Islet of Langerhans (tissue), 1 donor: ENCODE data around the gene OR1M1.
"Not testable (repeated sequence)": the region's sequence is repeated elsewhere in the genome, so short reads cannot be mapped to it uniquely, and the experiment has no call there.

Source experiments
- FAIRE-seq: peaks from one replicate; lab custom pipeline; 2011; peaks lifted over from hg19 to GRCh38; lab: Jason Lieb, UNC

Gene OR1M1, protein sequence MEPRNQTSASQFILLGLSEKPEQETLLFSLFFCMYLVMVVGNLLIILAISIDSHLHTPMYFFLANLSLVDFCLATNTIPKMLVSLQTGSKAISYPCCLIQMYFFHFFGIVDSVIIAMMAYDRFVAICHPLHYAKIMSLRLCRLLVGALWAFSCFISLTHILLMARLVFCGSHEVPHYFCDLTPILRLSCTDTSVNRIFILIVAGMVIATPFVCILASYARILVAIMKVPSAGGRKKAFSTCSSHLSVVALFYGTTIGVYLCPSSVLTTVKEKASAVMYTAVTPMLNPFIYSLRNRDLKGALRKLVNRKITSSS

DNA sequence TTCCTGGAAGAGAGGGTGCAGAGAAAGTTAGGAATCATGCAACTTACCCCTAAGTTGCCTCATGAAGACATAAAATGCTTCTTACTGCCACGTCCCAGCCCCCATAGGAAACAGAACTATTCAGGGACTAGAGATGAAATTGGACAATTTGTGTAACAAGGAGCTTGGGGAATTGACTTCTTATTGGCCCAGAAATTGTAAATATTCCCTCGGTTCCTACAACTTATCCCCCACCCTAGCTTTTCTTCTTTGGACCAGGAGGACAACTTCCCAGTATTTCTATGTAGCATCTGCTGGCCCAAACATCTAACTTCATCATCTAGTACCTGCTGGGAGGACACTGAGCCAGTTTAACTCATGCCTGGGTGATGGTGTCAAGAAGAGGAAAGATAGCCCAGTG is at the start of gene OR1M1:
Gene OR1M1 (plus strand): TSS at position 301 of the 400 bp plus-strand sequence. CDS start 6,184 bp downstream, outside the sequence.
- FAIRE-seq, result no peak

DNA sequence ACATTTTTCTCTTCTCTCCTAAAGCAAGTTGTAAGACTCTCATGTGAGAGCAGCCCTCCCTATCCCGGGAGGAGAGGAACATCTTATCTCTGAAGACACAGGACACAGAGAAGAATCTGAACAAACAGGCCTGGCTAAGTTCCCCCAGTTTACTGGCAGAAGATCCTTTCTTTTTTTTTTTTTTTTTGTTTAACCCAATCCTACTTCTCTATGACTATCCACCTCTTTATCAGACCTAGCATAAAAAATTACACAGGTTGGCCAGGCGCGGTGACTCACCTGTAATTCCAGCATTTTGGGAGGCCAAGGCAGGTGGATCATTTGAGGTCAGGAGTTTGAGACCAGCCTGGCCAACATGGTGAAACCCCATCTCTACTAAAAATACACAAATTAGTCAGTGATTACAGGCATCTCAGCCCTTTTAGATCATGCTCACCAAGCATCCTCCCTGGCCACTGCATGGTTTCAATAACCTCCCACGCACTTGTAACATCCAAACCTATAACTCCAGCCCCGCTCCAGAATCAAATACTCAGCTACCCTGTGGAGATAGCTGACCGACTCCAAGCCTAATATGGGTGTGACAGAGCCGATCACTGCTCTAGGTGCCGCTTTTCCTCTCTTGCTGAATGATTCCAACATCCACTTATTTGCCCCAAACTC is 49.3 kb upstream of the OR1M1 start:
- FAIRE-seq, result no peak

DNA sequence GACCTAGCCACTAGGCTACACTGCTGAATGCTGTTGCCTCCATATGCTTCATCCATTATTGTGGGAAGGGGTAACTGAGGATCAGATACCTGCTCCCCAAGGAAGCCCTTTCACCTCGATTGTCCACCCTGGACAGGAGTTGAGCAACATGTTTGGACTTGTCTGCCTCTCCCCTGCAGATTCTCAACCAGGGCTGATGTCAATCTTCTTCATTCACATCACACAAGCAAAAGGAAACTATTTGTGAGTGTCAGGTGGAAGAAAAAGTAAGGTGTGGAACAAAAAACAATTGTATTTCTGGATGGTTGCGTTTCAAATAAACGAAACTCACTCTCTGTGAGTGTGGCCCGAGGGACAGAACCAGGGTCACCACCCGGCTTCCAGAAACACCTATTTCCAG is 47.1 kb upstream of the OR1M1 start:
- no peak for FAIRE-seq

DNA sequence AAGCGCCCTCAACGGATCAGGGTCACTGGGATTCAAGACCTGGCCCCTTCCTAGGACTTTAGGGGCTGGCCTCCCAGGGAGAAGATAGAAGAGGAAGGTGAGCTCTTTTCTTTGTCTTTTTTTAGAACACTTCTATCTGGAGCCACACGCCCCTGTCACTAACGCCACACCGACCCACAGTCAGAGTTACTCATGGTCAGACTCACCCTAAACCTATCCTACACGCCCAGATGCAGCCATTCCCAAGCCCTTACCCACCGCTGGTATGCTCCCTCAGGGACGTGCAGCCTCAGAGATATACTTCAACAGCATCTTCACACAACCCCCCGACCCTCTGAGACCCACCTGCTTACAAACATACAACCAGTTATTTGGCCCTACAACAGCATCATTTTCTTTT is 46.7 kb upstream of the OR1M1 start:
- no peak for FAIRE-seq

DNA sequence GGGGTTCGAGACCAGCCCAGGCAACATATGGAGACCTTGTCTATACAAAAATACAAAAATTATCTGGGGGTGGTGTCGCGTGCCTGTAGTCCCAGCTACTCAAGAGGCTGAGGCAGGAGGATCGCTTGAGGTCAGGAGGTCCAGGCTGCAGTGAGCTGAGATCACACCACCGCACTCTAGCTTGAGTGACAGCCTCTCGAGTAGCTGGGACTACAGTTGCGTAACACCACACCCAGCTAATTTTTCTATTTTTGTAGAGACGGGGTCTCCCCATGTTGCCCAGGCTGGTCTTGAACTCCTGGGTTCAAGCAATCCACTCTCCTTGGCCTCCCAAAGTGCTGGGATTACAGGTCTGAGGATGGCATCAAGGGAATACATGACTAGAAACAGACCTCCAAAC is 45.8 kb upstream of the OR1M1 start:
- FAIRE-seq, result no peak

DNA sequence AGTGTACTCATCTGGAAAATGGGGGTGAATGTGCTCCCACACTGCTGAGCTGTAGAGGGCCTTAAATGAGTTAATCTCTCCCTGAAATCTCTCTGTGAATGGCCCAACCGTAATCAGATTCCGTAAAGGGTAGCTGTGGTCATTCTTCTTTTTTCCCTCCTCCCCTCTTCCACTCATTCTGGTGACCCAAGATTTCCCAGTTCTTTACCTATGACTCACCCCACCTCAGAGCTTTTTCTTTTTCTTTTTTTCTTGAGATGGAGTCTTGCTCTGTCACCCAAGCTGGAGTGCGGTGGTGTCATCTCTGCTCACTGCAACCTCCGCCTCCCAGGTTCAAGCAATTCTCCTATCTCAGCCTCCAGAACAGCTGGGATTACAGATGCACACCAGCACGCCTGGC is 43.3 kb upstream of the OR1M1 start:
- FAIRE-seq, result no peak

DNA sequence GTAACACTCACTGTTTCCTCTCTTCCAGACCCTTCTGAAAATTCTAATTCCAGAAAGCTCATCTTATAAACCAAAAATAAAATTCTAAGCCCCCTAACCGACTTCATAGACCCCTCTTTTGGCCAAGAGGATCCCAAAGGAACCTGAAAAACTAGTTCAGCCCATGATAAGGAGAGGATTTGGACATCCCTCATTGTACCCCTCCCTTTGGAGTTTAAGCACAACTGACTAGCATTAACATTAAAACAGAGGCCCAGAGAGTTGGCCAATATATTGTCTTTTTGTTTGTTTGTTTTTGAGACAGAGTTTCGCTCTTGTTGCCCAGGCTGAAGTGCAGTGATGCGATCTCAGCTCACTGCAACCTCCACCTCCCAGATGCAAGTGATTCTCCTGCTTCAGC is 42.4 kb upstream of the OR1M1 start:
- FAIRE-seq, result no peak

DNA sequence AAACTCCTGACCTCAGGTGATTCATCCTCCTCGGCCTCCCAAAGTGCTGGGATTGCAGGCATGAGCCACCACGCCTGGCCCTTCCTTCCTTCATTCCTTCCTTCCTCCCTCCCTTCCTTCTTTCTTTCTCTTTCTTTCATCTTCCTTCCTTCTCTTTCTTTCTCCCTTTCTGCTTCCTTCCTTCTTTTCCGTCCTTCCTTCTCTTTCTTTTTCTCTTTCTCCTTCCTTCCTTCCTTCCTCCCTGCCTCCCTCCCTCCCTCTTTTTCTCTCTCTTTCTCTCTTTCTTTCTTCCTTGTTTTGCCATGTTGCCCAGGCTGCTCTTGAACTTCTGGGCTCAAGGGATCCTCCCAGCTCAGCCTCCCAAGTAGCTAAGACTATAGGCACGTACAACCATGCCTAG is 40.2 kb upstream of the OR1M1 start:
- no peak for FAIRE-seq

DNA sequence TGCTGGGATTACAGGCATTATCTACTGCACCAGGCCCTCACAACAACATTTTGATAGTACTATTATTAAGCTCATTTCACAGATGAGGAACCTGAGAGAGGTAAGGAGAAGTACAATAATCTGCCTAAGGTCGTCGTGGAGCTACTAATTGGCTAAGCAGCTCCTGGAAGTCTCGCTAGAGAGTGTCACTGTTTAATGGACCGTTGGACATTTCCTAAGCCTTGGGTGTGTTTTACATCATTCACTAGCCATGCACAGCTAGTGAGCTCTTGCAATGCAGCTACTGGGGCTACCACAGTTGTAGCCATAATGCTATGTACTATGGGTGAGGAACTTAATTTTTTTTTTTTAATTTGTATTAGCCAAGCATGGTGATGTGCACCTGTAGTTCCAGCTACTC is 34.0 kb upstream of the OR1M1 start:
- no peak for FAIRE-seq

DNA sequence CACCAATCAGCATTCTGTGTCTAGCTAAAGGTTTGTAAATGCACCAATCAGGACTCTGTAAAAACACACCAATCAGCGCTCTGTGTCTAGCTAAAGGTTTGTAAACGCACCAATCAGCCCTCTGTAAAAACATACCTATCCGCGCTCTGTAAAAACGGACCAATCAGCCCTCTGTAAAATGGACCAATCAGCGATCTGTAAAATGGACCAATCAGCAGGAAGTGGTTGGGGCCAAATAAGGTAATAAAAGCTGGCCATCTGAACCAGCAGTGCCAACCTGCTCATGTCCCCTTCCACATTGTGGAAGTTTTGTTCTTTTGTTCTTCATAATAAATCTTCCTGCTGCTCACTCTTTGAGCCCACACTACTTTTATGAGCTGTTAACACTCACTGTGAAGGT is 33.2 kb upstream of the OR1M1 start:
- FAIRE-seq, result not testable (repeated sequence)

DNA sequence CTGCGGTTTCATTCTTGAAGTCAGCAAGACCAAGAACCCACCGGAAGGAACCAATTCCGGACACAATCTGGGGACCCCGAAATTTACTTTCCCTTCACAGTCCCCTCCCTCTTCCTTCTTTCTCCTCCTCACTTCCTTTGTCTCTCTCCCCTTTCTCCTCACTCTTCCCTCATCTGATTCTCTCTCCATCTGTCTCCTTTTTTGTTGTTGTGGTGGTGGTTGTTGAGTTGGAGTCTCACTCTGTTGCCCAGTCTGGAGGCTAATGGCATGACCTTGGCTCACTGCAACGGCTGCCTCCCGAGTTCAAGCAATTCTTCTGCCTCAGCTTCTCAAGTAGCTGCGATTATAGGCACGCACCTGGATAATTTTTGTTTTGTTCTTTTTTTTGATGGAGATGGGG is 32.7 kb upstream of the OR1M1 start:
- FAIRE-seq, result no peak

DNA sequence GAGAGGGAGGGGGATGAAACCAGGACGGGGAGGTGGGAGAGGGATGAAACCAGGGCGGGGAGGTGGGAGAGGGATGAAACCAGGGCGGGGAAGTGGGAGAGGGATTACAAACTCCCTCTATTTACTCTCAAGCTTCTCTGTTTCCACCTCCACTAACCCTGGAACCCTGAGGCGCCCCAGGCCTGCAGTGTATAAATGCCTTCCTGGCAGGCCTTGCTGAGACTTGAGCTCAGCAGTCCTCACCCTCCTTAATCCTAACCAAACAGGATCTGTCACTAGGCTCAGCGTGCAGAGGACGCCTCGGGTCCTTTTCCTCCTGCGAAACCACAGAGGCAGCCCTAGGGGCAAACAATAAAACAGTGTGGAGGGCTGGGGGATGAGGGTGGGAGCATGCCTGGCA is 32.1 kb upstream of the OR1M1 start:
- FAIRE-seq, result no peak

DNA sequence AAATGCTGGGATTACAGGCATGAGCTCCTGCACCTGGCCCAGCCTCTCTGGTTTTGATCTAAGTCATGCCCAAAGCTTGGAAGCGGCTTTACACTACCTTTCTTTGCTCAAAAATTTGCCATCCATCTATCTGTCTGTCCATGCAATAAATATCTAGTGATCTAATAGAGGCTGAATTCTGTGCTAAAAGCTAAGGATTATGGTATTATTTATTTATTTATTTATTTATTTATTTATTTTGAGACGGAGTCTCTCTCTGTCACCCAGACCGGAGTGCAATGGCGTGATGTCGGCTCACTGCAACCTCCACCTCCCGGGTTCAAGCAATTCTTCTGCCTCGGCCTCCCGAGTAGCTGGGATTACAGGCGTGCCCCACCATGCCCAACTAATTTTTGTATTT is 30.7 kb upstream of the OR1M1 start:
- FAIRE-seq, result not testable (repeated sequence)

DNA sequence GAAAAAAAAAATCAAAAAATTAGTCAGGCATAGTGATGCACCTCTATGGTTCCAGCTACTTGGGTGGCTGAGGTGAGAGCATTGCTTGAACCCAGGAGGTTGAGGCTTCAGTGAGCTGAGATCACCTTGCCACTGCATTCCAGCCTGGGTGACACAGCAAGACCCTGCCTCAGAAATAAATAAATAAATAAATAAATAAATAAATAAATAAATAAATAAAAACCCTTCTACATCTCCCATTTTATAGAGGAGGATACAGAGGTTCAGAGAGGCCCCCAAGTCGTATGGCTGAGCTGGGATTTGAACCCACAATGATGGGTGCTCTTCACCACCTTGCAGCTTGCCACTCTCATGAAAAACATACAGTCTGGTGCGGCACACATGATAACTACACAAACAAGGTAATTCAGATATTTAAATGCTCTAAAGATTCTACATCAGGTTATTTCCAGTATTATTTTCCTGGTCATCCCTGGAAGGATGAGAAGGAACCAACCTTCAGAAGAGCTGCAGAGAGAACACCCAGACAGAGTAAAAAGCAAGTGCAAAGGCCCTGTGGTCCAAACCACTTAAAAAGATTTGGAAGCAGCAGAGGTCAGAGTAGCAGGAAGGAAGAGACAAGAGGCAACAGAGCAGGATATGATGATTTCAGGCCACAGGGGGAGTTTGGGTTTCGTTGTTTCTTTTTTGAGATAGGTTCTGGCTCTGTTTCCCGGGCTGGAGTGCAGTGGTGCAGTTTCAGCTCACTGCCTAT is 29.2 kb upstream of the OR1M1 start:
- no peak for FAIRE-seq

DNA sequence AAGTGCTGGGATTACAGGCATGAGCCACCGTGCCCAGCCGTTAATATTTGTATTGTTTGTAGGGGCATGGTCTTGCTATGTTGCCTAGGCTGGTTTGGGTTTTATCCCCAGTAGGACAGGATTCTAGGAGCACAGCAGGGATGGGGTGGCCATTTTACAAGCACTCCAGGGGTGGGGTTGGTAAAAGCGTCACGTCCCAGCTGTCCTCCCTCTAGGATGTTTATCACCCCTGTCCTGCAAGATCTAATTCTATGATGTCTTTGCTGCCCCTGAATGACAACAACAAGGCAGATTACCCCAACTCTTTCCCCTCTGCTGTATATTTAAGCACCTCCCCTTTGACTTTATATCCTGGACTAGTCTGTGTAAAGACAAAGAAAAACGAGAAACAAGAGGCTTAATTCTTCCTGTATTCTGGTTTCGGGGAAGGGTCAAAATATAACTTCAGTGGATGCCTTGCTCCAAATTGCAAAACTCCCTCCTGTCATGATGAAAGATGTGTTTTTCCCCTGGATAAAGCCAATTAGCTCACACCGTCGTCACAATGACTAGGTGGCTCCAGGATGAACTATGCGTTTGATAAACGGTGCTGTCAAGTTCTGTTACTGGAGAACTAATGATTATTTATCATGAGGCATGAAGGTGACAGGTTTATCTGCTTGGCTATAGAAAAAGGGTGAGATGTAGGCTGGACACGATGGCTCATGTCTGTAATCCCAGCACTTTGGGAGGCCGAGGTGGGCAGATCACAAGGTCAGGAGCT is 27.8 kb upstream of the OR1M1 start:
- no peak for FAIRE-seq

DNA sequence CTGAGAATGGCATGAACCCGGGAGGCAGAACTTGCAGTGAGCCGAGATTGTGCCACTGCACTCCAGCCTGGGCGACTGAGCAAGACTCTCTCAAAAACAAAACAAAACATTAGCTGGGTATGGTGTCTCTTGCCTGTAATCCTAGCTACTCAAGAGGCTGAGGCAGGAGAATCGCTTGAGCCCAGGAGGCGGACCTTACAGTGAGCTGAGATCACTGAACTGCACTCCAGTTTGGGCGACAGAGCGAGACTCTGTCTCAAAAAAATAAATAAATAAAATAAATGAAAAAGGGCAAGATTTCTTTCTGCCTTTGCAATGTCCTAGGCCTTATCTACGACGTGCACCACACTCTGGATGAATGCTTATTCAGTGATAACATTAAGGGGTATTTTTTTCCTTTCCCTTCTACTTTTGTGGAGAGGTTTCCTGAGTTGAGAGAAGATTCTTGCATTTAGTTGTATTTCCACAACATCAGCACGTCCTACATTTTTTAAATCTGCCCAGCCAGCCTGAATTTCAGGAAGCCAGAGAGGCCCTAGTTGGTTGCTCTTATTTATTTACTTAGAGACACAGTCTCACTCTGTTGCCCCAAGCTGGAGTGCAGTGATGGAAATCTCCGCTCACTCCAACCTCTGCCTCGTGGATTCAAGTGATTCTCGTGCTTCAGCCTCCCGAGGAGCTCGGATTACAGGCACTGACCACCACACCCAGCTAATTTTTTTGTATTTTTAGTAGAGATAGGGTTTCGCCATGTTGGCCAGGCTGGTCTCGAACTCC is 26.1 kb upstream of the OR1M1 start:
- FAIRE-seq, result no peak

DNA sequence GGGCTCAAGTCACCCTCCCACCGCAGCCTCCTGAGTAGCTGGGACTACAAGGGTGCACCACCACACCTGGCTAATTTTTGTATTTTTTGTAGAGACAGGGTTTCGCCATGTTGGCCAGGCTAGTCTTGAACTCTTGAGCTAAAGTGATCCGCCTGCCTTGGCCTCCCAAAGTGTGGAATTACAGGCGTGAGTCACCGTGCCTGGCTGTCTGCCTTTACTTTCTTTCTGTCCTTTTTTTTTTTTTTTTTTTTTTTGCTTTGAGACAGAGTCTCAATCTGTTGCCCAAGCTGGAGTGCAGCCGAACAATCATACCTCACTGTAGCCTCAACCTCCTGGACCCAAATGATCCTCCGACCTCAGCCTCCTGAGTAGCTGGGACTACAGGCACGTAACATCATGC is 25.0 kb upstream of the OR1M1 start:
- no peak for FAIRE-seq

DNA sequence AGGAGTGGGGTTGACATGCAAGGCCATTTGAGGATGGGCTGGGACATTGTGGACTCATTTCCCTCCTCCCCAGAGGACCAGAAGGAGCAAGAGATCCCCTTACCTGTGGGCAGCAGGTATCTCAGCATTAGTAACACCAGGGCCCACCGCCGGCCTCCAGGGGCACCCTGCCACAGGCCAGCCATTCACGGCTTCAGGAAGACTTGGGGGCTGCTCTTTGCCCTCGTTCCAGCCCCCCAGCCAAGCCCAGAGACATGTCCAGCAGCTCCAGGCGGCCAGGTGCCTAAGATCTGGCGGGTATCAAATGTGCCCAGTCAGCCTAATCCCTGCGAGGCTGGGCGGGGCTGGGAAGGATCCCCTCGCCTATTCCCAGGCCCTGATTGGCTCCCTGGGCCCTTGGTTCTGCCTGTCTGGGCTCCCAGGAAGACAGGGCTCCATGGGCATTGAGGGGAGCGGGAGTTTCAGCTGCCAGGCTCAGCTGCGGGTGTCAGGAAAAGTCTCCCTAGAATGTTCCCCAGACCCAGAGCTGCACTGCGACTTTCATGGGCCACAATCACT is 21.3 kb upstream of the OR1M1 start:
- no peak for FAIRE-seq

DNA sequence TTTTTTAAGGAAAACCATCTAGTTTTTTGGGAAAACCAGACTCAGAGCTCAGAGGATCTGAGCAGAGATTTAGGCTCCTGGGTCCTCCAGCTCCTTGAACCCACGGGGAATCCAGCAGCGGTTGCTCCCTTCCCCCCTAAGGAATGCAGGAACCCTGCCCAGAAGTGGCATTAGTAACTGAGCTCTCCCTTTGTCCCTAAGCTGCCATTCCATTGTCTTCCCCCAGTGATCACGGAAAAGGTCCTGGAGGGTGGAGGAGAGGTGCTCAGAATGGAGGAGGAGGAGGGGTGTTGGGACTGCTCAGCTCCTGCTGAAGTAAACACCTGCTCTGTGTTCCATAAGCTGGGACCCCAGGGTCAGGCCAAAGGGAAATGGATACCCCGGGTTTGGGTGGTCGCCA is 16.8 kb upstream of the OR1M1 start:
- FAIRE-seq, result no peak

DNA sequence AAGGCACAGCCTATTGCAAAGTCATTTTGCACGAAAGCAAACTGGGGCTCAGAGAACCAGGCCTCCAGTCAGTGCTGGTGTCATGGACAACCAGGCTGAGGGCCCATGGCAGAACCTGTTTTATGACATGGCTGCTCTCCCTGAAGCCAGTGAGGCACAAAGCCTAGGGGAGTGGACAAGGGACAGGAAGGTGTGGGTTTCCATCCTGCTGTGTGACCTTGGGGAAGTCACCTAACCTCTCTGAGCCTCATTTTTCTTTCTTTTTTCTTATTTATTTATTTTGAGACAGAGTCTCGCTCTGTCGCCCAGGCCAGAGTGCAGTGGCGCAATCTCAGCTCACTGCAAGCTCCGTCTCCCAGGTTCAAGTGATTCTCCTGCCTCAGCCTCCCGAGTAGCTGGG is 15.1 kb upstream of the OR1M1 start:
- not testable (repeated sequence) for FAIRE-seq

DNA sequence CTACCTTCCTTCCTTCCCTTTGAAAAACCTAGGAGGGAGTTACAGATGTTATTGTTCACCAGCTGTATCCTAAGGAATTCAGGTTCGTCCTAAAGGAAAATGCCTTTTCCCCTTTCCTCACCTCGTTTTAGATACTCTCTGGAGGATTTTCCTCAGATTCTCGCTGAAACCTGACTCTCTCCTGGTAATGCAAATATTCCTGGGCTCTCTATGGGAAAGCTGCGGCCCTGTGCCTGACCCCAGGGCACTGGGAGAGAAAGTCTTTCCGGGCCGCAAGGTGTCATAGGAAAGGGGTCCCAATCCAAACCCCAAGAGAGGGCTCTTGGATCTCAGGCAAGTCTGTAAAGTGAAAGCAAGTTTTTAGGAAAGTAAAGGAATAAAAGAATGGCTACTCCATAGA is 13.1 kb upstream of the OR1M1 start:
- no peak for FAIRE-seq
